Measurements from ENCODE around the gene ZBTB40.

ZBTB40 gene

GRCh38 chr1:22563671-22564602 lies 112.3 kb downstream of the ZBTB40 start:
- no peak for DNase-seq

GRCh38 chr1:22566161-22566560 lies 114.5 kb downstream of the ZBTB40 start:
- DNase-seq, result no peak

GRCh38 chr1:22567197-22567596 lies 115.5 kb downstream of the ZBTB40 start:
- no peak for DNase-seq

GRCh38 chr1:22567994-22568393 lies 116.3 kb downstream of the ZBTB40 start:
- DNase-seq, result no peak

GRCh38 chr1:22569269-22569668 lies 117.6 kb downstream of the ZBTB40 start:
- DNase-seq, result no peak

- no peak for DNase-seq
These were observed 118.7 kb downstream of the ZBTB40 start for GRCh38 chr1:22570140-22570909.

GRCh38 chr1:22572818-22573217 lies 121.2 kb downstream of the ZBTB40 start:
- DNase-seq, result no peak

GRCh38 chr1:22573237-22573636 lies 121.6 kb downstream of the ZBTB40 start:
- no peak for DNase-seq

- no peak for DNase-seq
These were observed 124.0 kb downstream of the ZBTB40 start for GRCh38 chr1:22575532-22576149.

- no peak for DNase-seq
These were observed 124.5 kb downstream of the ZBTB40 start for GRCh38 chr1:22576150-22576544.

- DNase-seq, result no peak
These were observed 125.0 kb downstream of the ZBTB40 start for GRCh38 chr1:22576617-22577016.

- no peak for DNase-seq
These were observed 127.2 kb downstream of the ZBTB40 start for GRCh38 chr1:22578732-22579361.

- no peak for DNase-seq
These were observed 128.0 kb downstream of the ZBTB40 start for GRCh38 chr1:22579541-22580155.

Data from NCI-H1930 (cell line).